ENCODE measurements around the gene PRPS2.

Gene PRPS2

DNA sequence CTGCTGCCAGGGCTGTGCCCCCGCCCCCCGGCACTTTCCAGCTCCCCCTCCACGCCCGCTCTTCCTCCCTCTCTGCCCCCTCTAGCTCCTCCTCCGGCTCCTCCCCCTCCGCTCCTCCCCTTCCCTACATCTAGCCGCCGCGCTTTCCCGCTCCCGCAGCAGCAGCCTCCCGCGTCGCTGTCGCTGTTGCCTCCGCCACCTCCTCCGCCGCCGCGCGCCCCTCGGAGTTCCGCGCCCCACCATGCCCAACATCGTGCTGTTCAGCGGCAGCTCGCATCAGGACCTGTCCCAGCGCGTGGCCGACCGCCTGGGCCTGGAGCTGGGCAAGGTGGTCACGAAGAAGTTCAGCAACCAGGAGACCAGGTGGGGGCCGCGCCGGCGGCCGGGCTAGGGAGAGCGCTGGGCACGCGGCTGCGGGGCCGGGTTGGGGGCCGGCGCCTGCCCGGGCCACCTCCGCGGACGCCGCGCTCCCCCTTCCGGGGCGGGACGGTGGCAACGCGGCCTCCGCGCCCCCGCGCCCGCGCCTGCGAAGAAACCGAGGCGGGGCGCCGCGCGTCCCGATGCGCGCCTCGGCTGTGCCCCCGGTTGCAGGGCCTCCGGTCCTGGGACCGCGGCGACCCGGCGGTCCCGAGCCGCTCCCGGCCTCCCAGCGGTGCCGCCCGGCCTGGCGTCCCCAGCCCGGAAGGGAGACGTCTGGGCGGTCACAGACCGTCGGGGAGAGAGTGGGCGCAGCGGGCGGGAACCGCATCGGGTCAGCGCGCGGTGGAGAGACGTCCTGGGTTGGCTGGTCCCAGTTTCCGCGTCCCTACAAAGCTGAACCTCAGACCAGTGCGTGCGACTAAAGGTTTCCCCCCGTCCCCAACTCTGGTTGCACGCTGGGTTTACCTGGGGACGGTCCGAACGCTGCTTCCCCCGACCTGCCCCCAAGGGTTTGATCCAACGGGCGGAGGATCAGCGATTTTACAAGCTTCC is at the start of gene PRPS2:
Gene PRPS2 (plus strand): TSS at position 156 of the 972 bp plus-strand sequence. CDS start 86 bp downstream, at position 242.
- DNase-seq, result peak; percentile 68

DNA sequence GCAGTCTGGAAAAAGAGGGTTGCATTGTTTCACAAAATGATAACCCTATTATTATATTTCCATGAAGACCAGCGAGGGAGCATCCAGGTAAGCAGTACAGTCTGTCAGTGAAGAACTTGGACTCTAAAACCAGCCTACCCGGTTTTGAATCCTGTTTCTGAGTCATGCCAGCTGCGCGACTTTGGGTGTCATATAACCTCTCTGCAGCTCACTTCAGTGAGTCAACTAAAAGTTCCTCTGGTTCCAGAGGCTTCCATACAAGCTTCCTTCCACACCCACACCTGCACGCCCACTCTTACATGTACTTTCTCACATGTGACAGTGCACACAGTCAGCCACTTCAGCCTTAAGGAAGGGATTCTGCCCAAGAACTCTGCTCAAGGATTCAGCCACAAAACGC is 49.8 kb upstream of the PRPS2 start:
- peak; percentile 59 for DNase-seq

DNA sequence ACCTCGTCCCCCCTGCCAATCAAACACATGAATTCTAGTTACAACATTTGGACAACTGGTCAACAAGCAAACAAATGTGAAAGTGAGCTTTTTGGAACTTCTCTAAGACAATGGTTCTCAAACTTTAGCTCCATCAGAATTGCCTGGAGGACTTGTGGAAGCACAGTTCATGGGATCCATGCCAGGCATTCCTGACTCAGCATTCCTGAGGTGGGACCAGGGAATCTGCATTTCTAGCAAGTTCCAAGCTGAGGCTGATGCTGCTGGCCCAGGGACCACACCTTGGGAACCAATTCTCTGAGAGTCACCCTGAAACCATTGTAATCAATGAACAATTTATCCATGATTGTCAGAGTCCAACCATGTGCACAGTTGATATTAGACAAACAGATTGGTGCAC is 43.8 kb upstream of the PRPS2 start:
- DNase-seq, result no peak

DNA sequence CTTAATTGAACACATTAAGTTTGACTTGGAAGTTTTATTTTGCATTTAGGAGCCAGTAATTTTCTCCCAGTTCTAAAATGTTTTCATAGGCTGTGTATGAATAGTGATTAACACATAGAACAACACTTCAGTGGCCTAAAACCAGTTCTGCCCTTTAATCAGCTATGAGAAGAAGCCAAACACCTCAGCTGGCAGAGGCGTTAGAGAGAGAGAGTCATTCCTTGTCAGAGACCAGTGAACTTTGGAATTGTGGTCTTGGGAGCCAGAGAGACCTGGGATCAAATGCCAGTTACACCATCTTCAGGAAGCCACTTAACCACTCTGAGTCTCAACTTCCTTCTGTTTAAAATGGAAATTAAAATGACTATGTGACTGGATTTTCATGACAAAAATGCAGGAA is 39.3 kb upstream of the PRPS2 start:
- no peak for DNase-seq

DNA sequence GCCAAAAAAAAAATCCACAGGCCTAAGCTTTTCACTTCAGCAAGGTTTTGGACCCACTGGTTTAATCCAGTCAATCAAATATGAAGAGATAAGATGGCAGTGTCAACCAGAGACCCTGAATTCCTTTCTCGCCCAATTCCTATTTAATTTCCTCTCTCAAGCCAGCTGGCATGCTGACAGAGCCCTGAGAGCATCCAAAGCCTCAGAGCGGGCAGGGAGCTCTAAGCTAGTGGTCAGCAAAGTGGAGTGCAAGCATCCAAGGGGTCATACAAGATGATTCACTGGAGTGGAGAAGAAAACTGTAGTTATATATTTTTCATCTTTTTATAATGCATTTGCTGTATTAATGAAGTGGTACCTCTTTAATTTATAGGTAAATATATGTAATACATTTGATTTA is 37.8 kb upstream of the PRPS2 start:
- no peak for DNase-seq

DNA sequence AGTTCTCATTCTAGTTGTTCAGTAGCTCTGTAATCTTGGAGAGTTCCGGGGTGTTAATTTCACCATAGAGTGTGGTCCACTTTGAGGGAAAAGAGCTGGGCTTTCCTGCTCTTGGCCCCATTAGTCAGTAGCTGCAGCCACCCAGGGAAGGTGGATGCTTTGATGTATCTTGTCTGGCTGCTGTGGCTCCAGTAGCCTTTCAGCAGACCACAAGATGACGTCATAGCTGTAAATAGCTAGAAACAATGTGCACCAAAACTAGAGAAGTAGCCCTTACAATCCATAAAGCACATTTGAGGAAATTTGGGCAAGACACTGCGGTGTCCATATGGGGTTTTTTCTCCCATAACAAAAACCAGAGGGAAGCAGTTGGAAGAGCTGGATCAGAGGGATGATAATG is 32.9 kb upstream of the PRPS2 start:
- DNase-seq, result no peak

DNA sequence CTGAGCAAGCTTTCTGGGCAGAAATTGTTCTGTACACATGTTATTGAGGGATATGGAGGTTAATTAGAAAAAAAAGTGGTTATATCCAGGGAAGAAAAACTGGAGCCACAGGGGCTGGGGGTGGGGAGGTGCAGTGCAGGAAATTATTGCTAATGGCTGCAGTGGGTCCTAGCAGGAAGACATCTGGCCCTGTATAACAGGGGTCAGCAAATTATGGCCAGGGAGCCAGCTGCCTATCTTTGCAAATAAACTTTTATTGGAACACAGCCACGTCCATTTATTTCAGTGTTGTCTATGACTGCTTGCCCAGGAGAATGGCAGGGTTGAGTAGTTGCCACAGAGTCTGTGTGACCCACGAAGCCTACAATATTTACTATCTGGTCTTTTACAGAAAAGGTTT is 23.4 kb upstream of the PRPS2 start:
- no peak for DNase-seq

DNA sequence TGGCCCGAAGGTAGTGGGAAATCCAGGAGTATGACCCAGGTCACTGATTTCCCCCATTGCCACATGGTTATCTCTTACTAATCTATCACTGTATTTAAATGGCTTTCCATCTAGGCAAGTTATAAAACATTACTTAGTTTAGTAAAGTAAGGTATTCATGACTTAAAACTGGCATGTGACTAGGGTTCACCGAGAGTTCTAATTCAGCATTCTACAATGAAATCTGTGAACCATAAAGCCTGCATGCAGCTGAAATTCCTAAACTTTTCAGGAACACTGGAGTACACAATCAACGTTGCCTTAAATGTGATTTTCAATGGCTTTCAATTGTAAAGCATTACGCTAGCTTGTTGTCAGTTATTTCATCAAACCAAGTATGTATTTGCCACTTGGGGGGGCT is 22.7 kb upstream of the PRPS2 start:
- DNase-seq, result no peak

DNA sequence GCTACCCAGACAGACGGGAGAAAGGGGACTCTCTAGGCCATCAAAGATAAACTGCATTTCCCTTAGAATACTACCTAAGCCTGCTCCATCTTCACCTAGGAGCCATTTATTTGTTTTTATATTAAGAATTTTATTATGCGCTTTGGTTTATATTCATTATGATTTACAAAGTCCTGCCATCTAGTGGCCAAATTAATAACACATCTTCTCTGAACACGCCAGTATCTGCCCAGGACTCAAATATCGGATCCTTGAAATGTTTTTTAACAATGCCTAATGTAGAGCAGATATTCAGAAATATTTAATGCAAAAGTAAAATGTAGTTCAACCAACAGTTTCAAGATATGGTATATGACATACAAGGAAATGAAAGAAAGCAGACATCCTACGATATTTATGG is 20.8 kb upstream of the PRPS2 start:
- no peak for DNase-seq

DNA sequence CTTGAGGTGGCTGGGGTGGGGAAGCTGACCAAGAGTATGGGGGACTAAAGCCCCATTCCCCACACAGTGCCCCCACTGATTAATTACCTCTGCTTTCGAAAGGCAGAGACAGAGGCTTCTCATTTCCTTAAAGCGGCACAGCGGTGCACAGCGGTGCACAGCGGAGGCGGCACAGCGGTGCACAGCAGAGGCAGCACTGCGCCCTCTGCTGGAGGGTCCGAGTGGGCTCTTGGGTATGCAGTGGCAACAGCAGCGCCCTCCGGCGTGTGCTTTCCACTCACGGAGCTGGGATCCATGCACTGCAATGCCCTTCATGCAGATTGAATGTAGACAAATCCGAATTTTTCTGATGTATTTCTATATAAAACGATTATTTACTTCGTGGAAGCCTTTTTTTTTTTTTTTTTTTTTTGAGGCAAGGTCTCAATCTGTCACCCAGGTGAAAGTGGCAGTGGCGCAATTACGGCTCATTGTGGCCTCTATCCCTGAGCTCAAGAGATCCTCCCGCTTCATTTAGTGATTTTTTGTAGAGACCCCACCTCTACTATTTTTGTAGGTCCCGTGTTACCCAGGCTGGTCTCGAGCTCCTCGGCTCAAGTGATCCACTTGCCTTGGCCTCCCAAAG is 19.7 kb upstream of the PRPS2 start:
- DNase-seq, result no peak

DNA sequence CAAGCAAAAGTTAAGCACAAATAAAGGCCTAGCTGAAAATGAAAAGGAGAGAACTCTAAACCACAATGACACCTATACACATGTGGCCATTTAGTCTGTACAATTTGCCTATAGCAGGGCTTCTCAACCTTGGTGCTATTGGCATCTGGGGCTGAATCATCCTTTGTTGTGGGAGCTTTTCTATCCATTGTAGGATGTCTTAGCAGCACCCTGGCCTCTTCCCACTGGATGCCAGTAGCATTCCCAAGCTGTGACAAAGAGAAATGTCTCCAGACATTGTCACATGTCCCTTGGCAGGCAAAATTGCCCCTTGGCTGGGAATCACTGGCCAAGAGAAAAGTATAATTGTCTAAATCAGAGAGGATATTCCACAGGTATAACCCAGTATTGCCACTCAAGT is 13.5 kb upstream of the PRPS2 start:
- no peak for DNase-seq

DNA sequence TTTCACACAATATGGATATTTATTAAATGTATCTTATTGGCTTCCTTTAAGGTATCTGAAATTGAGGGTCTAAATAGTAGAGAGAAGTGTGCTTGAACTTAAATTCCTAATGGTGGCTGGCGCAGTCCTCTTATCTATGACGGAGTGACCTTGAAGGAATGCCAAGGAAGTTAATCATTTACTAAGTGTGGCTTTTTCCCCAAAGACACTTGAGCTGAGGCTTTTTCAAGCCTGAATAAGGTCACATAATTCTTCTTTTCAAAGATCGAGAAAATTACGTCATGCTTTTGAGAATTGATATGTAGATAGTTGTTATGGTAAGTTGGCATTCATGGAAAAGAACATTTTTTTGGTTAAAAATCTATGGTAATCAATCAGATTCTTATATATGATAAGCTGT is 11.7 kb upstream of the PRPS2 start:
- no peak for DNase-seq

DNA sequence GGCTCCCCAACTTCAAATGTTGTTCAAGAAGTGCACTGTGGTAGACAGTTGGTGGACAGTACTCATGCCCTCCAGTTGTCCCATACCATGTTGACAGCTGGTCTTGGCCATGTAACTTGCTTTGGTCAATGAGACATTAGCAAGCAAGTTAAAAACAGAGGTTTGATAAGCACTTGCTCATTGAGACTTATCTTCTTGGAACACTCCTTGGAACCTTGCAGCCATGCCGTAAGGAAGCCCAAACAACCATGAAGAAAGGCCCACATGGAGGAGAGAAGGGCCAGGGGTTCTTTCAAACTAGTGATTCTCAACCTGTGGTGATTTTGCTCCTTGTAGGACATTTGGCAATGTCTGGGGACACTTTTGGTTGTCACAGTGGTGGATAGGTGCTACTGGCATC is 2.6 kb upstream of the PRPS2 start:
- no peak for DNase-seq

DNA sequence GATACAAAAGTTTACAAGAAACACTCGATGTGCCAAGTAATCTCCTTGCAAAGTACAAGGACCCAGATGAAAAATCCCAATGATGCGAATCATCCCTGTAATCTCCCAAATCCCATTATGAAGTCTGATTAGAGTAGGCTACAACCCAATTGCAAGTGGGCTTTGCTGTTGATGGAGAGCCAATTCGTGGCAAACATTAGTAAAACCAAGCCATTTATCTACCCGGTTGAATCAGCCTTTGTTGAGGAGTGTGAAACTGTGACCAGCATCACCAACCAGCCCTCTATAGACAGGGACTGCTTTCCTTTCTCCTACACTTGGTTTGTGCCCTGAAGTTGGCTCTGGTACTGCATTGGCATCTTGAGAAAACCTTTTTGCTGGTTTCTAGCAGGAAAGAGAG is 1.2 kb upstream of the PRPS2 start:
- no peak for DNase-seq

DNA sequence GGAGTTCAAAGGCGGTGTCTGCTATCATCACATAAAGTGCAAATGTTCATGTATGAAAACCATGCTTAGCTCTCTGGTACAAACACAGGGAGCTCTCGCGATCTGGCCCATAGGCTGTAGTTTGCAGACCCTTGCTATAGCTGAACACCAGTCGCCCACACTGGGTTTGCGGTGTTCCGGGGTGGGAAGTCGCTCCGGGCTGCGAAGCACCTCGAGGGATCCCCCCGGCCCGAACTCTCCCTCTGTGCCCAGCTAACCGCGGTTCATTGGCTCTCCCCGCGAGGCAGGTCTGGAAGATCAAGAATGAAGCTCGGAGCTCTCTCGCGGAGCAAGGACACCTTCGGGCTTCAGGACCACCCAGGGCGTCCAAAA is 341 bp upstream of the PRPS2 start:
- peak; percentile 34 for DNase-seq

DNA sequence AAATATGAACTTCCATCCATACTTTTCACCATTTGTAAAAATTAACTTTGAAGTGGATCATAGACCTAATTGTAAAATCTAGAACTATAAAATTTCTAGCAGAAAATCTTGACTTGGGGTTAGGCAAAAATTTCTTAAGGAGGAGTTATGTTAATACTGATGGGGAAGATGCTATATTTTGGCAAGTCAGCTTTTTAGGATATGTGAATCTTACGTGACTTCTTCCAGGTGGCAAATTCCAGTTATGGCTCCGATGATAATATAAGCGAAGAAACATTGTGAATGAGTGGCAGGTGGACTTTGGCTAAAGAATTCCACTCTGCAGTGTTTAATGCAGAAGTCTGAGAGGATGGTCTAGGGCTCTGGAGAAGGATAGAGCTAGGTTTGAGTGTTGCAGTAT is 1.5 kb downstream of the PRPS2 start:
- no peak for DNase-seq

DNA sequence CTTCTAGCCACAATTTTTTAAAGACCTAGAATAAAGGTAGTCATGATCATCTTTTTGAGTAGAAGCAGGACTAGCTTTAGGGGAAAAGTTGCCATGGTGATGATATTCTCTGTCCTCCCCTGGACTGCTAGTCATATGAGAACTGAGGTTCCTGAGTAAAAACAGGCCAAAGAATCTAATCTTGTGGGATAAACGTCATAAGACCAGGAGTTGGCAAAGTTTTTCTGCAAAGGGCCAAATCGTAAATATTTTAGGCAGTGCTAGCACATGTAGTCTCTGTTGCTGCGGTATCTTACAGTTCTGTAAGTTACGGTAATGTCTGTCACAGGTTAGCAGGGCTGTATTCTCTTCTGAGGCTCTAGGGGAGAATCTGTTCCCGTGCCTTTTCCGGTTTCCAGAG is 3.4 kb downstream of the PRPS2 start:
- no peak for DNase-seq

DNA sequence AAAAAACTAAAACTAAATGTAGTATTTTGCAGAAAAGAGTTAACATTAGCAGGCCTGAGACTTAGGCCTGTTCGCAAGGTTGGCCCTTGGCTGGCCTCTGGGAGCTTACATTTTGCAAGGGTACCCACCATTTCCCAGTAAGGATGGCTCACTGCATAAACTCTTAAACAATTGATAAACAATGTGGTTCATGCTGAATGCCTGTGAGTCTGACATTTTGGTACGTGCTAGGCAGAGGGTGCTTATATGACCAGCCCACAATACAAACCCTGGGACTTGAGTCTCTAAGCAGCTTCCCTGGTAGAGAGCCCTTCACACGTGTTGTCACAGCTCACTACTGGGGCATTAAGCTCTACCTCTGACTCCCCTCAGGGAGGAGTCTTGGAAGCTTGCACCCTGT is 7.4 kb downstream of the PRPS2 start:
- DNase-seq, result no peak

DNA sequence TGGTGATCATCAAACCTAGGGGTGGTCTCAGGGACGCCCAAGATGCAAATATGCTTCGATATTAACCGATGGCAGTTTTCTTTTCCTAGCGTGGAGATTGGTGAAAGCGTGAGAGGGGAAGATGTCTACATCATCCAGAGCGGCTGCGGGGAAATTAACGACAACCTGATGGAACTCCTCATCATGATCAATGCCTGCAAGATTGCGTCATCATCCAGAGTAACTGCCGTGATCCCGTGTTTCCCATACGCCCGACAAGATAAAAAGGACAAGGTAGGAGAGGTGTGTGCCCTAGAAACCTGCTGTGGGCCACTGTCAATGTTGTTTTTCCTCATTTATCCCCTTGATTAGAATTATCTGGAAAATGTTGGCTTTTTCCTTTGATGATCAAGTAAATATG is 7.9 kb downstream of the PRPS2 start:
- DNase-seq, result no peak

DNA sequence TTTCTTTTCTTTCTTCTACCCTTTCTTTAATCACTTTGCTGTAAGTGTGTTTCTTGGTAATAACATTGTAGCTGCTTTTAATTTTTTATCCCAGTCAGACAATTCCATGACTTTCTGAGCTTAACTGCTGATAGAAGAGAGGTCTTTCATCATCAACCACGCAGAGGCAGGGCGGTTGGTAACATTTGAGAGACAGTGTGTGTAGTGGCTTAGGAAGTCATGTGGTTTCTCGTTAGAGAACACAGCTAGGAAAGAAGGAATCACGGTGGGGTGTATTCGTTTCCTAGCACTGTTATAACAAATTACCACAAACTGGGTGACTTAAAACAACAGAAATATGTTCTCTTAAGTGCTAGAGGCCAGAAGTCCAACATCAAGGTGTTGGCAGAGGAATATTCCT is 11.5 kb downstream of the PRPS2 start:
- no peak for DNase-seq

DNA sequence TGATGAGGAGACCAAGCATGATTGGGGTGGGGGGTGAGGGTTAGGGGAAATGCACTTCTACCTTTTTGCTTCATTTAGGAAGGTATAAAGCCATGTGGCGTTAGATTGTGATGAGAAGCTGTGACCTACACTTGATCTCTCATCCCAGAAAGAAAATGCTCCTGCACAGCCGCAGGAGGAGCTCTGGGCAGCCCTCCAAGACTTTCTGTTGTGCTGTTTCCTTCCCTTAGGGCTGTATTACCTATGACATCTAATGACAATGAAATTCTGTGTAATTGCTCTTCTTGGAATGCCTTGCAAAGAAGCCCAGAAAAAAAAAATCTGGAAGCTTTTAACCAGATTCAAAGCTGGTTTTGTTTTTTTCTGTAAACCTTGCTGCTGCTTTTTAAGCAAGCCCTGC is 13.4 kb downstream of the PRPS2 start:
- DNase-seq, result no peak

DNA sequence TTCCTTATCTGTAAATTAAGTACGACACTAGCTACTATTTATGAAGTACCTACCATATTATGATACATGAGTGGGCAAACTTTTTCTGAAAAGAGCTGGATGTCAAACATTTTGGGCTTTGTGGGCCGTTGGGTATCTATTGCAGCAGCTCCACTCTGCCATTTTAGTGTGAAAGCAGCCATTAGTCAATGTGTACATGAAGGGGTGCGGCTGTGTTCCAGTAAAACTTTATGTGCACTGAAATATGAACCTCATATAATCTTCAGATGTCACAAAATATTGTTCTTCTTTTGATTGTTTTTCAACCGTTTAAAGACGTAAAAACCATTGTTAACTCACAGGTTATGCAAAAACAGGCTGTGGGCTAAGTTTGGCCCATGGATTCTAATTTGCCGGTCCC is 14.1 kb downstream of the PRPS2 start:
- DNase-seq, result no peak

DNA sequence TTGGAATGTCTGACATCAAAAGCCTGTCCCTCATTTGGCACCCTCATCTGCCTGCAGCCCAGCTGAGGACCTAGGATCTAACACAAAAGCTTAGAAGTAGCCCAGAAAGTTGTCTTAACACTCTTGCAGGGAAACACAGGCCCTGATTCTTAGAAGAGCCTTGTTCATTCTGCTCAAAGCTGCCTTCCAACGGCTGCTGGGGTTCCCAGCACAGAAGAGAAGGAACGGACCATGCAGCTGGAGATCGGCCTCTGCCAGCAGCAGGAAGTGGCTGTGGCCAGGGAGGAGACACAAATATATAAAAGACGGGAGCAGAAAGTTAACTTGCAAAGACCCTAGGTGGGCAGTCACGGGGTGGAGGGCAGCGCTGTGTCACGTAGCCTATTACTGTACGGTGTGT is 20.4 kb downstream of the PRPS2 start:
- no peak for DNase-seq

DNA sequence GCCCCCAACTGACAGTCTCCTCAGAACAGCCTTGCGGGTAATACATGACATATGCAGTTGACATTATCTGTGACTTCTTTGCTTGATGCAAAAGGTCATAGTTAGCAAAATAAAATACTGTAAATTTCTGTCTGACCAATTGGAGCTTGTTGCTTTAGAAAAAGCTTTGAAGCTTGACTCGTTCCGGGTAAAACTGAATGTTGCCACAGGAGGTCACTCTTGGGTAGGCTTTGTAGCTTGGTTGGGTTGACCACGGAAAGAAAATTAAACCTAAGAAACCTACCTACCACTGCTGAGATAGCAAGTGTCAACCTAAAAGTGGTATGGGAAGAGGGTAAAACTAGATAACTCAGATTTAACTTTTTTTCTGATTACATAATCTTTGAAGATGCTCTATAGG is 23.2 kb downstream of the PRPS2 start:
- no peak for DNase-seq

DNA sequence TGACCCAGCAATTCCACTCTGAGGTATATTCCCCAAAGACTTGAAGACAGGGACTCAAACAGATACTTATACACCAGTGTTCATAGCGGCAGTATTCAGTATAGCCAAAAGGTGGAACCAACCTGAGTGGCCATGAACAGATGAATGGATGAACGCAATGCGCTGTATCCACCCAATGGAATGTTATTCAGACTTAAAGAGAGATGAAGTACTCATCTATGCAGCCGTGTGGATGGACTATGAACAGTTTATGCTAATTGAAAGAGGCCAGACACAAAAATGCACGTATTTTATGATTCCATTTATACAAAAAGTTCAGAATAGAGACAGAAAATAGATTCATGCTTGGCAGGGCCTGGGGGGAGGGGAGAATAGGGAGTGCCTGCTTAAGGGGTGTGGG is 26.3 kb downstream of the PRPS2 start:
- no peak for DNase-seq

Measured in NCI-H510A (cell line).